HG03175 (cell line): ENCODE measurements around the gene CTSF.
"Not testable (repeated sequence)": the region's sequence is repeated elsewhere in the genome, so short reads cannot be mapped to it uniquely, and the experiment has no call there.

Source experiments
- ATAC-seq: cut with Tn5 transposase; IDR thresholded peaks from one replicate; pipeline ENCODE4 v1.9.1; 2021; ENCODE audit warnings: mild to moderate bottlenecking, moderate library complexity; ENCODE audit not compliant: unreplicated experiment

The CTSF gene

GRCh38 chr11:66568124-66568916 is at the start of gene CTSF:
CTSF (minus strand) TSS chr11:66568606; CDS start chr11:66568486, 120 bp downstream.
- no peak for ATAC-seq

DNA sequence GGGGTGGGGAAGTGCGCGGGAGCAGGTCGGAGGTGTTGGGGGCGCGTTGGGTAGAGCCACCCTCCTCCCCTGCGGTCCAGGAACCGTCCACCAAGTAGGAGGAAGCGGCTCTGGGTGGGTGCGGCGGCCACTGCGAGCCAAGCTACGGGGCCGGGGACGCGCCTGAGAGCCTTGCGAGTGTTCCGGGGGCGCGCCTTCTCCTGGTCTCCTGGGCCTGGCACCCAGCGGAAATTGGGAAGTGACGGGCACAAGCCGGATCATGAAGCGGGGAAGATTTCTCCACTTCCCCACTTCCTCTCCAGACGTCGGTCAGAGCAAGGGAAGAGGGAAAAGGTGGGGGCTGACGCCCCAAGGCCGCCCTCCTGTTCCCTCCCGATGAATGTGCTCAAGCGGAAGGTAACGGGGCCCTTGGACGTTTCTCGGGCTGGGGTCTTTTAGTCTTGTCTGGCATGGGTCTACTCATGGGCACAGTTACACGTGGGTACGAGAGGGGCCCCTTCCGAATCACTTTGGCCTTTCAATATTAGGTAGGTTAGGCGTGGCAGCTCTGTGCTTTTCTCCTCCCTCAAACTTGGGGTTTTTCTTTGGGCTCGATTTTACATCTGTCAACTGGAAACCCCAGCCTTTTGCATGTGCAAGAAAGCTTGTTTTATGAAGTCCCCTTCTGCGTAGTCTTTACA is 48.9 kb upstream of the CTSF start:
- peak; percentile 10 for ATAC-seq

- peak; percentile 88 for ATAC-seq
These were observed 48.2 kb upstream of the CTSF start, which contains the start of gene RBM14 for GRCh38 chr11:66616379-66617154. RBM14 (plus strand) TSS chr11:66616630; CDS start chr11:66616721, 91 bp downstream.

GRCh38 chr11:66614073-66614472 is 45.7 kb upstream of the CTSF start:
- ATAC-seq, result no peak

DNA sequence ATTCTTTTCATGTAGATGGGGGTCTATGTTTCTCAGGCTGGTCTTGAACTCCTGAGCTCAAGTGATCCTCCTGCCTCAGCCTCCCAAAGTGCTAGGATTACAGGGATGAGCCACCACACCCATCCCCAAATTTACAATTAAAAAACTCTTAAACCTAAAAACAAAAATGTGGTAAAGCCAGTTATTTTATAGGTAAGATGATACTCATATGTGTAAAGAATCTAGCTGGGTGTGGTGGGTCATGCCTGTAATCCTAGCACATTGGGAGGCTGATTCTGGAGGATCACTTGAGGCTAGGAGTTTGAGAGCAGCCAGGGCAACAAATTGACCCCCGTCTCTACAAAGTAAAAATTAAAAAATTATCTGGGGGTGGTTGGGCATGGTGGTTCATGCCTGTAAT is 44.1 kb upstream of the CTSF start:
- no peak for ATAC-seq

GRCh38 chr11:66609721-66610617 is 41.6 kb upstream of the CTSF start:
- ATAC-seq, result no peak

GRCh38 chr11:66607126-66607834 is 38.9 kb upstream of the CTSF start:
- no peak for ATAC-seq

DNA sequence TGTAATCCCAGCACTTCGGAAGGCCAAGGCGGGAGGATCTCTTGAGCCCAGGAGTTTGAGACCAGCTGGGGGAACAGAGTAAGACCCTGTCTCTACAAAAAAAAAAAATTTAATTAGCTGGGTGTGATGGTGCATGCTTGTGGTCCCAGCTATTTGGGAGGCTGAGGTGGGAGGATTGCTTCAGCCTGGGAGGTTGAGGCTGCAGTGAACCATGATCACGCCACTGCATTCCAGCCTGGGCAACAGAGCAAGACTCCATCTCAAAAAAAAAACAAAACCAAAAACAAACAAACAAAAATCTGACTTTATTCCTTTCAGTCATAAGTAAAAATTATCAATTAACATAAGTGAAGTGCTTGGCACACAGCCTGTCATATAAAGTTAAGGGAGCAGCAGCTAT is 38.2 kb upstream of the CTSF start:
- ATAC-seq, result not testable (repeated sequence)

GRCh38 chr11:66604155-66604554 is 35.7 kb upstream of the CTSF start:
- no peak for ATAC-seq

DNA sequence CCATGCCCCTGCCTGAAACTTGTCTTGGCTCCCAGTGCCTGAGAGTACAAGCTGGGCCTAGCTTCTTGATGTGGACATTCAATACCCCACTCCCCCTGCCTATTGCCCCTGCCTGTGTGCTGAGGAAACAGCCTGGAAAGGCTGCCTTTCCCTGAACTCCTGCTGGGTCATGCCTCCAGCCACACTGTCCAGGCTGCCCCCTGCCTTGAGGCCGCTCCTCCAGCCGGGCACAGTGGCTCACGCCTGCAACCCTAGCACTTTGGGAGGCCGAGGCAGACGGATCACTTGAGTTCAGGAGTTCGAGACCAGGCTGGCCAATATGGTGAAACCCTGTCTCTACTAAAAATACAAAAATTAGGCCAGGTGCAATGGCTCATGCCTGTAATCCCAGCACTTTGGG is 34.7 kb upstream of the CTSF start:
- no peak for ATAC-seq

DNA sequence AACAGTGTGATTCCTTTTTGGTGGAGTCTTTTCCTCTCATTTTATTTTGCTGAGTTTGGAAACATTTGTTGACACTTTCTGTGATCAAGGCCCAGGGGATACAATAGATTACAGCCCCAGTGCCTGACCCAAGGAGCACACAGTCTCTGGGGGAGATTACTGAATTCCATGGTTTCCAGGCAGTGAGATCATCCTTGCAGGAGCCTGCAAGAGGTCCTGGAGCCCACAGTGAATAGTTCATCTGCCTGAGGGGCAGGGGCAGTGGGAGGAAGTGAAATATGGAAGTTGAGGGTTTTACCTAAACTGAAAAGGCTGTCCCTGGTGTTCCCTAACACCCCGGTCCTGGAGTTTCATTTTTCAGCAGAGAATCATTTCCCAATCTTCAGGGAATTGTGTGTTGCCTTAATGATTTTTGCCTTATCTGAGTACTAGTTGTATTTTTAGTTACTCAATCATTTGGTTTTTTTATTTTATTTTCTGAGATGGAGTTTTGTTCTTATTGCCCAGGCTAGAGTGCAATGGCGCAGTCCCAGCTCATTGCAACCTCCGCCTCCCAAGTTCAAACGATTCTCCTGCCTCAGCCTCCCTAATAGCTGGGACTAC is 32.3 kb upstream of the CTSF start:
- ATAC-seq, result no peak

GRCh38 chr11:66600219-66600618 is 31.8 kb upstream of the CTSF start:
- no peak for ATAC-seq

DNA sequence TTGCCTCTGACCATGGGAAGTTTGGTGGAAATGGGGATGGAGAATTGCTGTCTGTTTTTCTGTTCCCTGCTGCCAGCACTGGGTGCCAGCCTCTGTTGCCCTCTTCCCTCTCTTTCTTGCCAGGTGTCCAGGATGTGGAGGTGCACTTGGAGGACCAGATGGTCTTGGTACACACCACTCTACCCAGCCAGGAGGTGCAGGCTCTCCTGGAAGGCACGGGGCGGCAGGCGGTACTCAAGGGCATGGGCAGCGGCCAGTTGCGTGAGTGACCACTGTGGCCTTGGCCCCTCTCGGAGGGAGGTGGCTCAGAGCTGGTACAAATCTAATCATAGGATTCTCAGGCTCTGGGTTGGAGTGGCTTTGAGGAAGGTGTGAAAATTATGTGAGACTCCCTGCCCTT is 30.6 kb upstream of the CTSF start:
- no peak for ATAC-seq

DNA sequence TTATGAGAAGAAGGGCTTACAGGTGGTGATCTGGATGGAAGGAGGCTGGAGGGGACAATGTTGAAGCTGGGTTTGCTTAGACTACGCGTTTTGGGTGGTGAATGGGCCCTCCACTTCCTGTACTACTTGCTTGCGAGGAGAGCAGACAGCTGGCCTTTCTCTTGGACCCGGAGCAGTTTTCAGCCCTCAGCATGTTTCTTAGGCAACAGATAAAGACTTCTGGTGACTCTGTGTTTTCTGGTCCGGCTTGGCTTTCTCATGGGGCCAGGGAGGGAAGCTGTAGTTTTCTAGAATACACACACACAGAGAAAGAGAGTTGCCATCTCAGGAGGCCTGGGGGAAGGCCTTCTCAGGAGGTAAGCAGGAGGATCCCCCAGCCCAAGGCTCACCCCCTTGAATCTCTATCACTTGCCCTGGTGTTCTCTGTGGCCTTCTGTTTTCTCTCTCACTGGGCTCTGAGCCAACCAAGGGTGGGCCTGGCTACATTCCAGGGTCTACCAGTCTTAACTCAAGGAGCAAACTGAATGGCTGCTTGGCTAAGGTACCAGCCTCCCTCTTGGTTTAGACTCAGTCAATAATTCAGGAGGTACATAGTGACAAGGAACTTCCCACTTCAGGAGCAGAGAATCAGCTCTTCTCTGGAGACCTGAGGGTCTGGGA is 27.0 kb upstream of the CTSF start:
- ATAC-seq, result no peak

DNA sequence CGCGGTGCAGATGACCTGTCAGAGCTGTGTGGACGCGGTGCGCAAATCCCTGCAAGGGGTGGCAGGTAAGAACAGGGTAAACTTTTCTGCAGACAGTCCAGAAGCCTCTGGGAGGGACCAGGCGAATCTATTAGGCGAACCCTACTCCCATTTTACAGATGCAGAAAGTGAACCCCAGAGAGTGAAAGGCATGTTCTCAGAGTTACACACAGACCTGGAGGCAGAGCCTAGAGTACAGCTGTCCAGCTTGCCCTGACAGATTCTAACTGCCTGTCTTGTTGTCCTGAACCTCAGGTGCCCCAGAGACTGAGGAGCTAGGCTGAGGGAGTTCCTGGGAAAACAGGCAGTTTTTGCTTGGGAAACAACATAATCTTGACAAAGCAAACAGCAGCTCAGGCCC is 25.2 kb upstream of the CTSF start:
- ATAC-seq, result no peak

DNA sequence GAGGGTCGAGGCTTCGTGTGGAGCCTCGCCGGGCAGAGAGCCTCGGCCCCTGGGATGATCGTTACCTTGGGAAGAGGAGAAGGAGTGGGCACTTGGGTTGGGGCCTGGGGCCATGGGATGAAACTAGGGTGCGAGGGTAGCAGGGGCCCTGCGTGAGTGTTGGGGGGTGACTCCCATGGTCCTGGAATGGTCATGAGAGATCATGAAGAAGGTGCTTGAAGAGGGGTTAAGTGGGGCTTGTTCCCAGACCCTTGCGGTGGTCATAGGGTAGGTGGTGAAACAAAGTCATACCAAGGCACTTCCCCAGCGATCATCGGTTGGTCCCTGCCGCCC is 24.9 kb upstream of the CTSF start:
- ATAC-seq, result no peak

- peak; percentile 94 for ATAC-seq
These were observed 24.3 kb upstream of the CTSF start, which contains the start of the genes CCDC87 and CCS for GRCh38 chr11:66592457-66593302. CCDC87 (minus strand) TSS chr11:66593063; CDS start chr11:66593015, 48 bp downstream. CCS (plus strand) TSS chr11:66593185; CDS start chr11:66593262, 77 bp downstream.

GRCh38 chr11:66591175-66591574 is 22.8 kb upstream of the CTSF start:
- no peak for ATAC-seq
